GM18907 (cell line): ENCODE measurements around the gene ESYT2.

ENCODE experiments used
- ATAC-seq: cut with Tn5 transposase; IDR thresholded peaks from one replicate; pipeline ENCODE4 v1.9.1; 2021; ENCODE audit warnings: mild to moderate bottlenecking, moderate library complexity; ENCODE audit not compliant: unreplicated experiment

Gene ESYT2

GRCh38 chr7:158747408-158747807 lies 81.9 kb downstream of the ESYT2 start:
- no peak for ATAC-seq

GRCh38 chr7:158746957-158747356 lies 82.4 kb downstream of the ESYT2 start:
- ATAC-seq = no peak

GRCh38 chr7:158745057-158745715 lies 84.1 kb downstream of the ESYT2 start:
- no peak for ATAC-seq

GRCh38 chr7:158744070-158744469 lies 85.2 kb downstream of the ESYT2 start:
- ATAC-seq = no peak

- no peak for ATAC-seq
Observed at GRCh38 chr7:158743219-158743618, 86.1 kb downstream of the ESYT2 start.

GRCh38 chr7:158742065-158742821 lies 87.1 kb downstream of the ESYT2 start:
- ATAC-seq = no peak

GRCh38 chr7:158741294-158741666 lies 88.0 kb downstream of the ESYT2 start:
- no peak for ATAC-seq

GRCh38 chr7:158740657-158741293 lies 88.5 kb downstream of the ESYT2 start:
- ATAC-seq = no peak

GRCh38 chr7:158740013-158740656 lies 89.2 kb downstream of the ESYT2 start:
- no peak for ATAC-seq

- ATAC-seq = no peak
Observed at GRCh38 chr7:158738841-158739240, 90.5 kb downstream of the ESYT2 start.

- ATAC-seq = no peak
Observed at GRCh38 chr7:158737064-158737695, 92.1 kb downstream of the ESYT2 start.

- no peak for ATAC-seq
Observed at GRCh38 chr7:158735935-158736334, 93.4 kb downstream of the ESYT2 start.

GRCh38 chr7:158734861-158735260 lies 94.4 kb downstream of the ESYT2 start:
- ATAC-seq = no peak

GRCh38 chr7:158733775-158734494 lies 95.4 kb downstream of the ESYT2 start:
- no peak for ATAC-seq

- ATAC-seq = no peak
Observed at GRCh38 chr7:158733220-158733519, 96.1 kb downstream of the ESYT2 start.

- no peak for ATAC-seq
Observed at GRCh38 chr7:158732494-158733219, 96.7 kb downstream of the ESYT2 start.

- ATAC-seq = no peak
Observed at GRCh38 chr7:158731761-158732160, 97.5 kb downstream of the ESYT2 start.

GRCh38 chr7:158730383-158731346 lies 98.6 kb downstream of the ESYT2 start:
- ATAC-seq = no peak
